Measurements from ENCODE around the gene CNTNAP2. TPM values are rescaled to one million over a fixed set of nuclear protein-coding genes. Genes with fewer than 3 reads are reported as not detected.

Gene CNTNAP2
- total RNA-seq, 1 experiment from 2014 or later = 64.5 TPM

GRCh38 chr7:147321504-147321903 is 1204.9 kb downstream of the CNTNAP2 start:
- H3K27me3 Mint-ChIP-seq (ENCODE audit: low read depth) = no peaks in the 10 kb centered on the region
- no peaks in the 10 kb centered on the region for H3K79me2 ChIP-seq (ENCODE audit: insufficient read depth, low read length)
- H3K4me1 Mint-ChIP-seq = no peaks in the 10 kb centered on the region
- no peak overlapping the region for H2BK15ac ChIP-seq (ENCODE audit: low read depth, low read length)
- H3K56ac ChIP-seq (ENCODE audit: insufficient read length, low read depth, low read length) = no peak overlapping the region
- H2BK5ac ChIP-seq (ENCODE audit: insufficient read length, low read length) = no peak overlapping the region
- H3K79me1 ChIP-seq (ENCODE audit: insufficient read depth, low read depth, low read length, poor library complexity, severe bottlenecking) = no peaks in the 10 kb centered on the region
- no peak overlapping the region for H3K18ac ChIP-seq (ENCODE audit: insufficient read length, low read depth, low read length)
- H2BK20ac ChIP-seq (ENCODE audit: low read depth, low read length, poor library complexity, severe bottlenecking) = no peak overlapping the region
- H3K27ac ChIP-seq (ENCODE audit: insufficient read length, low read depth, low read length) = no peak overlapping the region
- DNase-seq = no peak
- no peaks in the 10 kb centered on the region for H3K36me3 Mint-ChIP-seq (ENCODE audit: insufficient read depth in 1 of 3, low read depth in 3 of 3)
- no peak overlapping the region for H2AFZ ChIP-seq (ENCODE audit: low read length)
- no peak overlapping the region for H2BK12ac ChIP-seq (ENCODE audit: insufficient read length, low read depth, low read length)
- WGBS (ENCODE audit: extremely low coverage, insufficient read length, low lambda C conversion rate) = no CpG with 5 or more reads among the region's 2 CpGs
- no peak overlapping the region for H4K5ac ChIP-seq (ENCODE audit: insufficient read length, low read depth, low read length)
- H2BK120ac ChIP-seq (ENCODE audit: low read depth, low read length, poor library complexity, severe bottlenecking) = no peak overlapping the region
- H3K14ac ChIP-seq (ENCODE audit: insufficient read depth, low read length) = no peak overlapping the region
- no peaks in the 10 kb centered on the region for H3K4me1 ChIP-seq (ENCODE audit: insufficient read depth, low read length)
- H3K27ac Mint-ChIP-seq = no peak overlapping the region
- no peak overlapping the region for H3K4ac ChIP-seq (ENCODE audit: low read depth, low read length)
- H3T11ph ChIP-seq (ENCODE audit: low read length) = no peak overlapping the region
- H2AK5ac ChIP-seq (ENCODE audit: insufficient read length, low read length) = no peak overlapping the region
- H4K20me1 ChIP-seq (ENCODE audit: control insufficient read depth, insufficient read depth, insufficient read length) = no peaks in the 10 kb centered on the region
- no peak overlapping the region for H3K4me3 Mint-ChIP-seq
- no peaks in the 10 kb centered on the region for H3K23me2 ChIP-seq (ENCODE audit: insufficient read length, low read depth, low read length, poor library complexity, severe bottlenecking)
- no peak overlapping the region for H4K91ac ChIP-seq (ENCODE audit: insufficient read length, low read depth, low read length)
- H4K8ac ChIP-seq (replicated peaks; ENCODE audit: insufficient read length, low read depth, low read length) = no peak overlapping the region
- H3K9ac ChIP-seq (ENCODE audit: extremely low read depth, insufficient read length, low read length) = no peak overlapping the region
- H3K9me3 ChIP-seq (ENCODE audit: control insufficient read depth, low read depth, low read length) = no peaks in the 10 kb centered on the region
- no peak for TF ChIP-seq CTCF (conservative IDR thresholded peaks at IDR 0.05)
- H3K9me3 Mint-ChIP-seq = no peaks in the 10 kb centered on the region; a peak in 1 of 5 replicates
- no peaks in the 10 kb centered on the region for H3K27me3 ChIP-seq (ENCODE audit: insufficient read depth, low read length)
- H3K23ac ChIP-seq (ENCODE audit: insufficient read length, low read depth, low read length) = no peak overlapping the region
- no peak overlapping the region for H3K4me2 ChIP-seq (ENCODE audit: insufficient read depth, insufficient read length, low read length)
